A549 (cell line): ENCODE results near the gene TMEM8B.

ENCODE experiments used
- BHLHE40 ChIP-seq: IDR thresholded peaks from 2 replicates; pipeline ENCODE4 v1.6.1; 2012; ENCODE audit warnings: low read depth, low read length, inconsistent platforms
- CBX2 ChIP-seq: fragments of 200-600 bp; sonication (generic); IDR thresholded peaks from 2 replicates; pipeline ENCODE4 v1.6.1; 2016; ENCODE audit warnings: low read depth, mild to moderate bottlenecking, borderline replicate concordance
- EHMT2 ChIP-seq: fragments of 200-600 bp; sonication (generic); IDR thresholded peaks from 2 replicates; pipeline ENCODE4 v1.6.1; 2016; ENCODE audit warnings: antibody characterized with exemption, low read depth, mild to moderate bottlenecking, moderate library complexity
- JUN ChIP-seq, 2 experiments: fragments of >200 bp; sonication (Bioruptor Twin); formaldehyde crosslinking; IDR thresholded peaks; 2 replicates in 1 of 2; 3 replicates in 1 of 2; pipeline ENCODE4 v1.6.1; 2016 to 2017
- MYC ChIP-seq: IDR thresholded peaks from 2 replicates; pipeline ENCODE4 v1.6.1; 2012; ENCODE audit warnings: mild to moderate bottlenecking, inconsistent platforms, low read length, improper control_type of control experiment, borderline replicate concordance
- POLR2A ChIP-seq: IDR thresholded peaks from 2 replicates; pipeline ENCODE4 v1.6.1; 2012; ENCODE audit warnings: mild to moderate bottlenecking, low read length
- SMC3 ChIP-seq: fragments of >200 bp; sonication (Bioruptor Twin); formaldehyde crosslinking; IDR thresholded peaks from 3 replicates; pipeline ENCODE4 v1.6.1; 2018; ENCODE audit warnings: inconsistent platforms
- TF ChIP-seq, protein P1 (sequence below): IDR thresholded peaks from 2 replicates; pipeline ENCODE4 v1.6.1; 2012
- TF ChIP-seq, protein P2 (sequence below): fragments of >200 bp; sonication (Bioruptor Twin); formaldehyde crosslinking; IDR thresholded peaks from 3 replicates; pipeline ENCODE4 v1.5.1; 2016

- TF ChIP-seq BHLHE40 (no peak), MYC (no peak), POLR2A (no peak), EHMT2 (no peak), CBX2 (no peak), SMC3 (no peak), JUN (IDR thresholded peaks at IDR 0.05) (no peak)
- TF ChIP-seq, protein P1, sequence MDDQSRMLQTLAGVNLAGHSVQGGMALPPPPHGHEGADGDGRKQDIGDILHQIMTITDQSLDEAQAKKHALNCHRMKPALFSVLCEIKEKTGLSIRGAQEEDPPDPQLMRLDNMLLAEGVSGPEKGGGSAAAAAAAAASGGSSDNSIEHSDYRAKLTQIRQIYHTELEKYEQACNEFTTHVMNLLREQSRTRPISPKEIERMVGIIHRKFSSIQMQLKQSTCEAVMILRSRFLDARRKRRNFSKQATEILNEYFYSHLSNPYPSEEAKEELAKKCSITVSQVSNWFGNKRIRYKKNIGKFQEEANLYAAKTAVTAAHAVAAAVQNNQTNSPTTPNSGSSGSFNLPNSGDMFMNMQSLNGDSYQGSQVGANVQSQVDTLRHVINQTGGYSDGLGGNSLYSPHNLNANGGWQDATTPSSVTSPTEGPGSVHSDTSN = no peak
- TF ChIP-seq, protein P2, sequence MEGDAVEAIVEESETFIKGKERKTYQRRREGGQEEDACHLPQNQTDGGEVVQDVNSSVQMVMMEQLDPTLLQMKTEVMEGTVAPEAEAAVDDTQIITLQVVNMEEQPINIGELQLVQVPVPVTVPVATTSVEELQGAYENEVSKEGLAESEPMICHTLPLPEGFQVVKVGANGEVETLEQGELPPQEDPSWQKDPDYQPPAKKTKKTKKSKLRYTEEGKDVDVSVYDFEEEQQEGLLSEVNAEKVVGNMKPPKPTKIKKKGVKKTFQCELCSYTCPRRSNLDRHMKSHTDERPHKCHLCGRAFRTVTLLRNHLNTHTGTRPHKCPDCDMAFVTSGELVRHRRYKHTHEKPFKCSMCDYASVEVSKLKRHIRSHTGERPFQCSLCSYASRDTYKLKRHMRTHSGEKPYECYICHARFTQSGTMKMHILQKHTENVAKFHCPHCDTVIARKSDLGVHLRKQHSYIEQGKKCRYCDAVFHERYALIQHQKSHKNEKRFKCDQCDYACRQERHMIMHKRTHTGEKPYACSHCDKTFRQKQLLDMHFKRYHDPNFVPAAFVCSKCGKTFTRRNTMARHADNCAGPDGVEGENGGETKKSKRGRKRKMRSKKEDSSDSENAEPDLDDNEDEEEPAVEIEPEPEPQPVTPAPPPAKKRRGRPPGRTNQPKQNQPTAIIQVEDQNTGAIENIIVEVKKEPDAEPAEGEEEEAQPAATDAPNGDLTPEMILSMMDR = no peak
Observed at GRCh38 chr9:35914301-35914807, 85.3 kb downstream of the TMEM8B start.
